GM12872 (cell line): ENCODE results near the gene PXDN.

Source experiments
- CTCF ChIP-seq: IDR thresholded peaks from 3 replicates; pipeline ENCODE4 v1.5.1; 2011; ENCODE audit warnings: low read depth, mild to moderate bottlenecking, low read length, moderate library complexity; ENCODE audit not compliant: insufficient read depth

Gene PXDN

GRCh38 chr2:1584691-1585485 lies 159.4 kb downstream of the PXDN start:
- TF ChIP-seq CTCF, result no peak

- TF ChIP-seq CTCF, result no peak
Measured at GRCh38 chr2:1584051-1584531, 160.2 kb downstream of the PXDN start.

- TF ChIP-seq CTCF, result no peak
Measured at GRCh38 chr2:1582891-1583341, 161.4 kb downstream of the PXDN start.

- no peak for TF ChIP-seq CTCF
Measured at GRCh38 chr2:1581965-1582625, 162.2 kb downstream of the PXDN start.
